Right lobe of liver (tissue), 4 donors: ENCODE results near the gene WDFY4.

Source experiments
- POLR2A ChIP-seq: fragments of 450-650 bp; IDR thresholded peaks from one replicate; pipeline ENCODE4 v1.6.1; 2017; ENCODE audit warnings: antibody characterized with exemption, mild to moderate bottlenecking
- TF ChIP-seq, protein P1 (sequence below), 4 donors: fragments of 200-600 bp in 3 of 4; fragments of 450-650 bp in 1 of 4; IDR thresholded peaks; one replicate each; pipeline versions ENCODE4 v1.5.1 to v1.8.0; 2016 to 2022; ENCODE audit warnings: antibody characterized with exemption in 4 of 4, mild to moderate bottlenecking in 2 of 4
- donor health status: DM: no; HTN: no; CAD: no.
- donor health status: DM: no; HTN: no; CAD: no.
- donor health status: DM: no; HTN: yes; CAD: no.

DNA sequence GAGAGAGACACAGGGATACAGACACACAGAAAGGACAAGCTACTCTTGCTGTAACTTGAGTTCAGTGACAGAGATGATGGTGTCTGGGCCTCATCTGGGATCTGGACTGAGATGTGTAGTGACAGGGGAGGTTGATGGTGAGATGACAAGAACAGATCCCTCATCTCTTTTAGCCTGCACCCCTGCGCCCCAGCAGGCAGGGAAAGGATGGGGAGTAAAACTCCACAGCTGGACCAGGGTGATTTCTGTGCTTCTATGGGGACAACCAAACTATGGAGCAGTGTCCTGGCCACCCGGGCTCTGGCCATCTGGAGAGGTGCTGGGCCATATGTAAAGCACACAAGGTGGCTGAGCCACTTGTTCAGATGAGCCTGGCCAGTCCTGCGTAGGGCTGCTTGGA, 259.5 kb downstream of the WDFY4 start:
- TF ChIP-seq, protein P1, sequence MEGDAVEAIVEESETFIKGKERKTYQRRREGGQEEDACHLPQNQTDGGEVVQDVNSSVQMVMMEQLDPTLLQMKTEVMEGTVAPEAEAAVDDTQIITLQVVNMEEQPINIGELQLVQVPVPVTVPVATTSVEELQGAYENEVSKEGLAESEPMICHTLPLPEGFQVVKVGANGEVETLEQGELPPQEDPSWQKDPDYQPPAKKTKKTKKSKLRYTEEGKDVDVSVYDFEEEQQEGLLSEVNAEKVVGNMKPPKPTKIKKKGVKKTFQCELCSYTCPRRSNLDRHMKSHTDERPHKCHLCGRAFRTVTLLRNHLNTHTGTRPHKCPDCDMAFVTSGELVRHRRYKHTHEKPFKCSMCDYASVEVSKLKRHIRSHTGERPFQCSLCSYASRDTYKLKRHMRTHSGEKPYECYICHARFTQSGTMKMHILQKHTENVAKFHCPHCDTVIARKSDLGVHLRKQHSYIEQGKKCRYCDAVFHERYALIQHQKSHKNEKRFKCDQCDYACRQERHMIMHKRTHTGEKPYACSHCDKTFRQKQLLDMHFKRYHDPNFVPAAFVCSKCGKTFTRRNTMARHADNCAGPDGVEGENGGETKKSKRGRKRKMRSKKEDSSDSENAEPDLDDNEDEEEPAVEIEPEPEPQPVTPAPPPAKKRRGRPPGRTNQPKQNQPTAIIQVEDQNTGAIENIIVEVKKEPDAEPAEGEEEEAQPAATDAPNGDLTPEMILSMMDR (IDR thresholded peaks at IDR 0.05) = no peak
- TF ChIP-seq POLR2A = no peak
